SK-N-SH (cell line): ENCODE measurements around the gene HOXB6. TPM values are rescaled to one million over a fixed set of nuclear protein-coding genes. Genes with fewer than 3 reads are reported as not detected.

ENCODE experiments used
- CTCF ChIA-PET: fragments of 300-600, 350-600 bp; formaldehyde crosslinking; extraction: SDS; loops from one replicate; lab custom pipeline; 2021; lab: Yijun Ruan, JAX
- POLR2A ChIA-PET: fragments of 350-600 bp; sonication (Branson Sonifier 250); formaldehyde crosslinking; extraction: SDS; loops from one replicate; lab custom pipeline; 2020; ENCODE audit warnings: antibody characterized with exemption, inconsistent platforms; lab: Yijun Ruan, JAX
- DNase-seq: peaks from one replicate; pipeline ENCODE4 v3.0.0; 2012
- H2AFZ ChIP-seq: fragments of 200-600 bp; sonication (generic); 2 replicates; pipeline ENCODE4 v1.8.1; 2016; ENCODE audit warnings: antibody characterized with exemption, mild to moderate bottlenecking, low read depth
- H3F3A ChIP-seq: fragments of 200-600 bp; sonication (generic); replicated peaks from 2 replicates; pipeline ENCODE3; 2016; ENCODE audit warnings: antibody characterized with exemption, mild to moderate bottlenecking; ENCODE audit not compliant: insufficient read depth
- H3K27ac ChIP-seq, 2 experiments: fragments of 200-500 bp in 1 of 2; fragments of 200-600 bp in 1 of 2; sonication (Bioruptor generic) in 1 of 2; sonication (generic), shearing (Covaris generic) in 1 of 2; 2 replicates each; pipeline versions ENCODE4 v1.5.1 to v1.6.1; 2014 to 2016; ENCODE audit warnings: low read depth in 2 of 2, inconsistent platforms in 1 of 2, low read length in 1 of 2, mild to moderate bottlenecking in 1 of 2, mixed read lengths in 1 of 2
- H3K27me3 ChIP-seq: fragments of 200-600 bp; sonication (generic), shearing (Covaris generic); 2 replicates; pipeline ENCODE4 v1.6.1; 2016; ENCODE audit warnings: mixed run types; ENCODE audit not compliant: insufficient read depth
- H3K36me3 ChIP-seq, 2 experiments: fragments of 200-500 bp in 1 of 2; fragments of 200-600 bp in 1 of 2; sonication (Bioruptor generic) in 1 of 2; sonication (generic) in 1 of 2; replicated peaks in 1 of 2; 2 replicates each; pipeline versions ENCODE3 to v1.5.1; 2014 to 2016; ENCODE audit warnings: low read length in 1 of 2, mild to moderate bottlenecking in 1 of 2; ENCODE audit not compliant: insufficient read depth in 2 of 2, control insufficient read depth in 1 of 2
- H3K4me1 ChIP-seq, 2 experiments: fragments of 200-500 bp in 1 of 2; fragments of 200-600 bp in 1 of 2; sonication (Bioruptor generic) in 1 of 2; sonication (generic), shearing (Covaris generic) in 1 of 2; 2 replicates each; pipeline versions ENCODE4 v1.5.1 to v1.6.1; 2014 to 2016; ENCODE audit warnings: low read depth in 1 of 2, low read length in 1 of 2, mixed run types in 1 of 2; ENCODE audit not compliant: insufficient read depth in 2 of 2, control insufficient read depth in 1 of 2
- H3K4me2 ChIP-seq: fragments of 200-600 bp; sonication (generic), shearing (Covaris generic); 2 replicates; pipeline ENCODE4 v1.6.1; 2017; ENCODE audit warnings: mixed run types
- H3K4me3 ChIP-seq, 2 experiments: fragments of 200-500 bp in 1 of 2; fragments of 200-600 bp in 1 of 2; sonication (Bioruptor generic) in 1 of 2; sonication (generic), shearing (Covaris generic) in 1 of 2; 2 replicates each; pipeline versions ENCODE4 v1.5.1 to v1.8.1; 2014 to 2016; ENCODE audit warnings: low read depth in 2 of 2, inconsistent platforms in 1 of 2, low read length in 1 of 2, mild to moderate bottlenecking in 1 of 2, mixed read lengths in 1 of 2, moderate library complexity in 1 of 2
- H3K79me2 ChIP-seq: fragments of 200-600 bp; sonication (generic); 2 replicates; pipeline ENCODE4 v1.8.1; 2017; ENCODE audit warnings: mild to moderate bottlenecking; ENCODE audit not compliant: insufficient read depth
- H3K9ac ChIP-seq: fragments of 200-600 bp; sonication (generic); 2 replicates; pipeline ENCODE4 v1.6.1; 2017; ENCODE audit warnings: mixed run types
- H3K9me2 ChIP-seq: fragments of 200-600 bp; sonication (generic); 2 replicates; pipeline ENCODE4 v1.6.1; 2017; ENCODE audit warnings: mixed run types
- H3K9me3 ChIP-seq: fragments of 200-600 bp; sonication (generic); 2 replicates; pipeline ENCODE4 v1.6.1; 2017; ENCODE audit warnings: mixed run types, mild to moderate bottlenecking, moderate library complexity
- H4K20me1 ChIP-seq: fragments of 200-600 bp; sonication (generic); 2 replicates; pipeline ENCODE4 v1.6.1; 2017; ENCODE audit warnings: mild to moderate bottlenecking, mixed run types; ENCODE audit not compliant: insufficient read depth
- EP300 ChIP-seq, 2 experiments: IDR thresholded peaks; 2 replicates each; pipeline versions ENCODE4 v1.4.0 to v1.6.1; 2012; ENCODE audit warnings: borderline replicate concordance in 1 of 2, low read depth in 1 of 2, low read length in 1 of 2
- EZH2phosphoT487 ChIP-seq: fragments of 200-600 bp; sonication (generic); IDR thresholded peaks from 2 replicates; pipeline ENCODE4 v1.6.1; 2017; ENCODE audit warnings: low read depth, mixed run types, mild to moderate bottlenecking, antibody characterized with exemption, moderate library complexity, borderline replicate concordance
- FOXJ3 ChIP-seq: sonication (generic); formaldehyde crosslinking; IDR thresholded peaks from 2 replicates; pipeline ENCODE4 v1.5.1; 2020; ENCODE audit warnings: mild to moderate bottlenecking, missing genetic modification reagents
- MEF2A ChIP-seq: IDR thresholded peaks from 2 replicates; pipeline ENCODE4 v1.4.0; 2012; ENCODE audit warnings: low read depth, borderline replicate concordance
- MXI1 ChIP-seq: IDR thresholded peaks from 2 replicates; pipeline ENCODE4 v1.6.1; 2012; ENCODE audit warnings: mild to moderate bottlenecking, low read depth, low read length, improper control_type of control experiment
- NFIC ChIP-seq: IDR thresholded peaks from 2 replicates; pipeline ENCODE4 v1.4.0; 2012; ENCODE audit warnings: borderline replicate concordance
- NRF1 ChIP-seq: IDR thresholded peaks from 2 replicates; pipeline ENCODE4 v1.6.1; 2012; ENCODE audit warnings: low read depth, mild to moderate bottlenecking, low read length
- RAD21 ChIP-seq: IDR thresholded peaks from 2 replicates; pipeline ENCODE4 v1.6.1; 2012; ENCODE audit warnings: mild to moderate bottlenecking, low read length
- RCOR1 ChIP-seq: fragments of 150-350 bp; IDR thresholded peaks from 2 replicates; pipeline ENCODE4 v1.6.1; 2017; ENCODE audit warnings: antibody characterized with exemption, low read length
- RXRA ChIP-seq: IDR thresholded peaks from 2 replicates; pipeline ENCODE4 v1.4.0; 2012; ENCODE audit warnings: low read depth, mild to moderate bottlenecking, borderline replicate concordance
- SIN3A ChIP-seq: IDR thresholded peaks from 2 replicates; pipeline ENCODE4 v1.6.1; 2012; ENCODE audit warnings: low read depth, mild to moderate bottlenecking, low read length, moderate library complexity, borderline replicate concordance
- TAF1 ChIP-seq: IDR thresholded peaks from 2 replicates; pipeline ENCODE4 v1.6.1; 2012; ENCODE audit warnings: low read depth, mild to moderate bottlenecking, low read length, moderate library complexity, borderline replicate concordance
- YY1 ChIP-seq: IDR thresholded peaks from 2 replicates; pipeline ENCODE4 v1.4.0; 2012; ENCODE audit warnings: low read depth, mild to moderate bottlenecking
- WGBS: methylation state at CpG from one replicate; pipeline ENCODE4 v1.1.6; 2017; ENCODE audit warnings: low lambda C conversion rate; 5-methylcytosine and 5-hydroxymethylcytosine counted together
- polyA plus RNA-seq, 3 experiments: library from polyadenylated mRNA; depleted of rRNA; stranded (reverse); fragments of >200 nt; gene quantifications; 2 replicates each; pipeline ENCODE4 v1.2.3, GENCODE V29; 2012
- TF ChIP-seq, protein P1 (sequence below): fragments of 150-350 bp; IDR thresholded peaks from 2 replicates; pipeline ENCODE4 v1.6.1; 2016; ENCODE audit warnings: mild to moderate bottlenecking, low read depth, low read length
- TF ChIP-seq, protein P2 (sequence below): fragments of 150-350 bp; IDR thresholded peaks from 2 replicates; pipeline ENCODE4 v1.6.1; 2017; ENCODE audit warnings: antibody characterized with exemption, low read length, low read depth, borderline replicate concordance

HOXB6 gene
- polyA plus RNA-seq, 1 of the 3 experiments (the other 2 are of a cell fraction): not detected

DNA sequence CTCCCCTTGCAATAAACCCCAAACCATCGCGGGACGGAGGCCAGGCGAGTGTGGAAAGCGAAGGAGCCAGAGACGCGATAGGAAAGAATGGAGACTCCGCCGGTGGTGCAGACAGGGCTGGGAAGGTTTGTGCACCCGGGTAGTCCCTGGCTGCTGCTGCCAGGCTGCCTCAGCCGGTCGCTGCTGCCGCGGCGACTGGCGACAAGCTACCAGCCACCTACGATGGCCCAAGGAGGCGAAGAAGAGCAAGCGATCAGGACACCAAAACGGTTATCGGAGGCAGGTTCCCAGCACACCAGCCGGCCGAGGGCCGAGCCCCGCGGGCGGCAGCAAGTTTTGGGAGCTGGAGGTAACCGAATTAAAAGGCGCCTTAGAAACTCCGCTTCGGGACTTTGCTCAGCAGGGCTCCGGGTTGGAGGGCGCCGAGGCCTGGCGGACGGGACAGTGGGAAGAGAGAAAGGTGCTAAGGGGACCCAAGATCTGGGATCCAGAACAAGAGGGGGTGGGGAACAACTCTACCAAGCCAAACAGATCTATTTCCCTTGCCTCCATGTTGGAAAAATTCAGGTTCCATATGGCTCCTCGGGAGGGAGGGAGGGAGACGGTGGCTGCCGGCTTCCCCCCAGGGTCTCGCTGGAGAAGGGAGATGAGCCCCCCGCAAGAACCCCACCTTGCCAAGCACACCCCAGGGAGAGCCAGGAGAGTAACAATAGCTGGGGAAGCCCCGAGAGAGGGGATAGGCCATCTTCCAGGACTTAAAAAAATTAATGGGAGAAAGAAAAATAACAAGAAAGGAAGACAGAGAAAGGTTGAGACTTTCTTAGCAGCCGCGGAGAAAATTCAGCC is 50.2 kb downstream of the HOXB6 start:
- Histone ChIP-seq H3K36me3 (no peaks in the 10 kb centered on the region), H3K9me2 (no peaks in the 10 kb centered on the region), H4K20me1 (peaks cover 2% of the 10 kb centered on the region; the same call in 1 of the 2 replicates), H3K27ac (no peak overlapping the region), H3K4me3 (no peak overlapping the region), H3K9me3 (no peaks in the 10 kb centered on the region), H3F3A (no peaks in the 10 kb centered on the region), H3K4me2 (peak overlapping the region; percentile 38; the same call in 1 of the 2 replicates), H2AFZ (0 out of 2 replicates have a peak overlapping the region, but pooled peaks have one; percentile 56), H3K27me3 (peaks cover 97% of the 10 kb centered on the region), H3K9ac (peak overlapping the region; percentile 16; the same call in 1 of the 2 replicates), H3K4me1 (no peaks in the 10 kb centered on the region), H3K79me2 (no peaks in the 10 kb centered on the region)
- POLR2A ChIA-PET: no interaction called here
- TF ChIP-seq MEF2A (no peak), EZH2phosphoT487 (peak; percentile 90; the same call in 1 of the 2 replicates)
- no peak for DNase-seq
- 7% methylated on average over 44 of the region's 44 CpGs for WGBS
- CTCF ChIA-PET: interaction anchor here (1.3 to 2.0 kb wide), 2 partner anchors 38 to 202 kb away, joined by 3 to 10 read pairs; no protein-coding TSS in a partner anchor

DNA sequence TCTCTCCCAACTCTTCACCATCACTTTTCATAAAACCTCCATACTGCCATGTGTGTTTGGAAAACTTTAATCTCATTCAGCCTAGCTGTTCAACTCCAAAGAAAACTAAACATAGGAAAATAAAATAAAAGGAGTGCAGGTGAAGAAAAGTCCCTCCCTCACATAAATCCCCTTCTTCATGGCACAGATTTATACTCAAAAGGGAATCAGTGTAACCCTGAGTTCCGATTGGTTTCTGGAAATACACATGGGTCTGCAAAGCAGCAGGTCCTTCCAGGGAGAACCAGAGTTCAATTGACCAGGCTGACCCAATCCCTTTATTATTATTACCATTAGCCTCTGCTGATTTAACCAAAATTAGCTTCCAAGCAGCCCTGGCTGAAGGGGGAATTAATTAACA is 51.0 kb downstream of the HOXB6 start:
- DNase-seq: no peak
- H4K20me1 ChIP-seq: peaks cover 2% of the 10 kb centered on the region; the same call in 1 of the 2 replicates
- no peaks in the 10 kb centered on the region for H3K9me3 ChIP-seq
- H3K9me2 ChIP-seq: no peaks in the 10 kb centered on the region
- no peak overlapping the region for H3K27ac ChIP-seq
- H3K27me3 ChIP-seq: peaks cover 94% of the 10 kb centered on the region
- no peak overlapping the region for H3K4me3 ChIP-seq
- POLR2A ChIA-PET: no interaction called here
- no peaks in the 10 kb centered on the region for H3K36me3 ChIP-seq
- no peaks in the 10 kb centered on the region for H3K79me2 ChIP-seq
- no peak for TF ChIP-seq EZH2phosphoT487
- no peak for TF ChIP-seq EP300 (IDR thresholded peaks at IDR 0.05; ENCODE audit: borderline replicate concordance in 1 of 2, low read depth in 1 of 2, low read length in 1 of 2)
- no peak for TF ChIP-seq FOXJ3 (CRISPR knock-in tag)
- TF ChIP-seq RXRA: no peak
- no peak for TF ChIP-seq RAD21
- TF ChIP-seq NFIC: no peak
- TF ChIP-seq RCOR1: no peak
- TF ChIP-seq YY1: no peak
- TF ChIP-seq, protein P1, sequence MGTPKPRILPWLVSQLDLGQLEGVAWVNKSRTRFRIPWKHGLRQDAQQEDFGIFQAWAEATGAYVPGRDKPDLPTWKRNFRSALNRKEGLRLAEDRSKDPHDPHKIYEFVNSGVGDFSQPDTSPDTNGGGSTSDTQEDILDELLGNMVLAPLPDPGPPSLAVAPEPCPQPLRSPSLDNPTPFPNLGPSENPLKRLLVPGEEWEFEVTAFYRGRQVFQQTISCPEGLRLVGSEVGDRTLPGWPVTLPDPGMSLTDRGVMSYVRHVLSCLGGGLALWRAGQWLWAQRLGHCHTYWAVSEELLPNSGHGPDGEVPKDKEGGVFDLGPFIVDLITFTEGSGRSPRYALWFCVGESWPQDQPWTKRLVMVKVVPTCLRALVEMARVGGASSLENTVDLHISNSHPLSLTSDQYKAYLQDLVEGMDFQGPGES: no peak
- no peak for TF ChIP-seq MEF2A
- TF ChIP-seq TAF1: no peak
- no peak for TF ChIP-seq NRF1
- no peak for TF ChIP-seq MXI1
- TF ChIP-seq, protein P2, sequence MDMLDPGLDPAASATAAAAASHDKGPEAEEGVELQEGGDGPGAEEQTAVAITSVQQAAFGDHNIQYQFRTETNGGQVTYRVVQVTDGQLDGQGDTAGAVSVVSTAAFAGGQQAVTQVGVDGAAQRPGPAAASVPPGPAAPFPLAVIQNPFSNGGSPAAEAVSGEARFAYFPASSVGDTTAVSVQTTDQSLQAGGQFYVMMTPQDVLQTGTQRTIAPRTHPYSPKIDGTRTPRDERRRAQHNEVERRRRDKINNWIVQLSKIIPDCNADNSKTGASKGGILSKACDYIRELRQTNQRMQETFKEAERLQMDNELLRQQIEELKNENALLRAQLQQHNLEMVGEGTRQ: no peak
- no peak for TF ChIP-seq SIN3A
- TF ChIP-seq, all 33 proteins: peak for 0
- WGBS: 14% methylated on average over 1 of the region's 1 CpG
- CTCF ChIA-PET: interaction anchor here (0.7 to 2.0 kb wide), 2 partner anchors 39 to 59 kb away, joined by 3 to 10 read pairs; no protein-coding TSS in a partner anchor
- H3K9ac ChIP-seq: no peak overlapping the region
- H3K4me2 ChIP-seq: no peak overlapping the region
- H3K4me1 ChIP-seq: no peaks in the 10 kb centered on the region
- peaks cover 4% of the 10 kb centered on the region for H3F3A ChIP-seq
- H2AFZ ChIP-seq: no peak overlapping the region
